Liver (tissue), 9 donors: ENCODE data around the gene ZFP36. TPM values are rescaled to one million over a fixed set of nuclear protein-coding genes. Genes with fewer than 3 reads are reported as not detected.

Experiments
- DNase-seq: peaks from one replicate; pipeline ENCODE4 v3.0.0-alpha.2; 2017; ENCODE audit warnings: low spot score
- H3K27ac ChIP-seq, 2 donors: one replicate each; pipeline ENCODE4 v1.7.0; 2013; ENCODE audit warnings: inconsistent platforms in 2 of 2, low read length in 2 of 2, control low read depth in 1 of 2, low read depth in 1 of 2, mild to moderate bottlenecking in 1 of 2
- H3K27me3 ChIP-seq, 4 donors: one replicate each; pipeline versions ENCODE4 v1.6.1 to v1.7.0; 2013; ENCODE audit warnings: low read length in 3 of 4, inconsistent platforms in 1 of 4, mild to moderate bottlenecking in 1 of 4, moderate library complexity in 1 of 4; ENCODE audit not compliant: control insufficient read depth in 4 of 4, insufficient read depth in 4 of 4
- H3K36me3 ChIP-seq, 4 donors: one replicate each; pipeline versions ENCODE4 v1.6.1 to v1.7.0; 2013; ENCODE audit warnings: low read length in 3 of 4, mild to moderate bottlenecking in 3 of 4, low read depth in 1 of 4, moderate library complexity in 1 of 4; ENCODE audit not compliant: control insufficient read depth in 4 of 4, insufficient read depth in 3 of 4
- H3K4me1 ChIP-seq, 4 donors: one replicate each; pipeline versions ENCODE4 v1.6.1 to v1.7.0; 2013; ENCODE audit warnings: low read length in 3 of 4, mild to moderate bottlenecking in 3 of 4, moderate library complexity in 1 of 4; ENCODE audit not compliant: control insufficient read depth in 4 of 4, insufficient read depth in 4 of 4
- H3K4me3 ChIP-seq, 3 donors: one replicate each; pipeline versions ENCODE4 v1.6.1 to v1.7.0; 2013; ENCODE audit warnings: low read length in 3 of 3, control low read depth in 1 of 3, low read depth in 1 of 3, mild to moderate bottlenecking in 1 of 3
- H3K9ac ChIP-seq, 2 donors: one replicate each; pipeline ENCODE4 v1.7.0; 2013; ENCODE audit warnings: low read length in 2 of 2, mild to moderate bottlenecking in 2 of 2, moderate library complexity in 2 of 2, control low read depth in 1 of 2, low read depth in 1 of 2
- H3K9me3 ChIP-seq, 4 donors: one replicate each; pipeline versions ENCODE4 v1.6.1 to v1.7.0; 2013; ENCODE audit warnings: low read length in 3 of 4; ENCODE audit not compliant: control insufficient read depth in 4 of 4
- ATF3 ChIP-seq: IDR thresholded peaks from 2 replicates; pipeline ENCODE4 v1.6.1; 2016; ENCODE audit warnings: antibody characterized with exemption
- FOXA1 ChIP-seq: IDR thresholded peaks from 2 replicates; pipeline ENCODE4 v1.6.1; 2016; ENCODE audit warnings: antibody characterized with exemption
- FOXA2 ChIP-seq: IDR thresholded peaks from 2 replicates; pipeline ENCODE4 v1.6.1; 2016; ENCODE audit warnings: antibody characterized with exemption
- GABPA ChIP-seq, 2 donors: IDR thresholded peaks in 1 of 2; conservative IDR thresholded peaks in 1 of 2; 2 replicates each; pipeline ENCODE4 v1.6.1; 2016; ENCODE audit warnings: antibody characterized with exemption in 2 of 2, mild to moderate bottlenecking in 1 of 2, moderate library complexity in 1 of 2
- HNF4A ChIP-seq, 2 donors: conservative IDR thresholded peaks; 2 replicates each; pipeline ENCODE4 v1.6.1; 2016; ENCODE audit warnings: antibody characterized with exemption in 2 of 2, mild to moderate bottlenecking in 2 of 2
- HNF4G ChIP-seq: IDR thresholded peaks from 2 replicates; pipeline ENCODE4 v1.6.1; 2016; ENCODE audit warnings: antibody characterized with exemption
- JUND ChIP-seq, 2 donors: IDR thresholded peaks; 2 replicates each; pipeline ENCODE4 v1.6.1; 2016; ENCODE audit warnings: antibody characterized with exemption in 2 of 2
- NR2F2 ChIP-seq: IDR thresholded peaks from 2 replicates; pipeline ENCODE4 v1.6.1; 2016; ENCODE audit warnings: antibody characterized with exemption
- RAD21 ChIP-seq, 2 donors: IDR thresholded peaks; 2 replicates each; pipeline ENCODE4 v1.6.1; 2016; ENCODE audit warnings: antibody characterized with exemption in 2 of 2, mild to moderate bottlenecking in 2 of 2
- SP1 ChIP-seq: IDR thresholded peaks from 2 replicates; pipeline ENCODE4 v1.6.1; 2018; ENCODE audit warnings: antibody characterized with exemption, mild to moderate bottlenecking
- TAF1 ChIP-seq: conservative IDR thresholded peaks from 2 replicates; pipeline ENCODE4 v1.6.1; 2016; ENCODE audit warnings: antibody characterized with exemption, mild to moderate bottlenecking
- YY1 ChIP-seq: IDR thresholded peaks from 2 replicates; pipeline ENCODE4 v1.6.1; 2016; ENCODE audit warnings: antibody characterized with exemption, mild to moderate bottlenecking
- WGBS: extraction: QIAGEN DNeasy Blood & Tissue Kit; methylation state at CpG from one replicate; pipeline ENCODE4 v1.1.7; 2013; 5-methylcytosine and 5-hydroxymethylcytosine counted together
- polyA plus RNA-seq, 2 donors: library from polyadenylated mRNA; stranded (reverse) in 1 of 2; unstranded in 1 of 2; fragments of 200-250 nt in 1 of 2; fragments of >200 nt in 1 of 2; fragmentation: Nextera tagmentation in 1 of 2; extraction: Ambion mirVana in 1 of 2; gene quantifications; one replicate each; pipeline versions ENCODE4 v1.2.1 to v1.2.3, GENCODE V29; 2013 to 2015
- total RNA-seq, 2 donors: library from RNA; depleted of rRNA; stranded (reverse); fragments of >200 nt; gene quantifications; one replicate each; pipeline ENCODE4 v1.2.3, GENCODE V29; 2014
- TF ChIP-seq, protein P1 (sequence below): fragments of 150-350 bp; IDR thresholded peaks from 2 replicates; pipeline ENCODE4 v1.5.1; 2017; ENCODE audit warnings: improper control_type of control experiment, low read depth, low read length; ENCODE audit not compliant: missing input control
- TF ChIP-seq, protein P2 (sequence below): IDR thresholded peaks from 2 replicates; pipeline ENCODE4 v1.6.1; 2016; ENCODE audit warnings: antibody characterized with exemption
- TF ChIP-seq, protein P3 (sequence below): IDR thresholded peaks from 2 replicates; pipeline ENCODE4 v1.6.1; 2016; ENCODE audit warnings: antibody characterized with exemption, mild to moderate bottlenecking
- TF ChIP-seq, protein P4 (sequence below): IDR thresholded peaks from 2 replicates; pipeline ENCODE4 v1.6.1; 2016; ENCODE audit warnings: antibody characterized with exemption
- donor health status: healthy.
- donor health status: healthy.
- donor health status: healthy.
- donor health status: healthy.
- donor health status: healthy.

The ZFP36 gene
- total and polyA plus RNA-seq, 4 donors, result 3.6 to 91.9 (median 35.5) TPM

- no peak for TF ChIP-seq FOXA2
- TF ChIP-seq, protein P1, sequence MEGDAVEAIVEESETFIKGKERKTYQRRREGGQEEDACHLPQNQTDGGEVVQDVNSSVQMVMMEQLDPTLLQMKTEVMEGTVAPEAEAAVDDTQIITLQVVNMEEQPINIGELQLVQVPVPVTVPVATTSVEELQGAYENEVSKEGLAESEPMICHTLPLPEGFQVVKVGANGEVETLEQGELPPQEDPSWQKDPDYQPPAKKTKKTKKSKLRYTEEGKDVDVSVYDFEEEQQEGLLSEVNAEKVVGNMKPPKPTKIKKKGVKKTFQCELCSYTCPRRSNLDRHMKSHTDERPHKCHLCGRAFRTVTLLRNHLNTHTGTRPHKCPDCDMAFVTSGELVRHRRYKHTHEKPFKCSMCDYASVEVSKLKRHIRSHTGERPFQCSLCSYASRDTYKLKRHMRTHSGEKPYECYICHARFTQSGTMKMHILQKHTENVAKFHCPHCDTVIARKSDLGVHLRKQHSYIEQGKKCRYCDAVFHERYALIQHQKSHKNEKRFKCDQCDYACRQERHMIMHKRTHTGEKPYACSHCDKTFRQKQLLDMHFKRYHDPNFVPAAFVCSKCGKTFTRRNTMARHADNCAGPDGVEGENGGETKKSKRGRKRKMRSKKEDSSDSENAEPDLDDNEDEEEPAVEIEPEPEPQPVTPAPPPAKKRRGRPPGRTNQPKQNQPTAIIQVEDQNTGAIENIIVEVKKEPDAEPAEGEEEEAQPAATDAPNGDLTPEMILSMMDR, result no peak
- TF ChIP-seq, protein P2, sequence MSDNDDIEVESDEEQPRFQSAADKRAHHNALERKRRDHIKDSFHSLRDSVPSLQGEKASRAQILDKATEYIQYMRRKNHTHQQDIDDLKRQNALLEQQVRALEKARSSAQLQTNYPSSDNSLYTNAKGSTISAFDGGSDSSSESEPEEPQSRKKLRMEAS, result no peak
- TF ChIP-seq NR2F2, result no peak
- no peak for TF ChIP-seq RAD21 (IDR thresholded peaks at IDR 0.05)
- no peak for TF ChIP-seq JUND (IDR thresholded peaks at IDR 0.05)
- no peak for TF ChIP-seq TAF1
- no peak for TF ChIP-seq ATF3
These were observed 11.0 kb downstream of the ZFP36 start (continued) for GRCh38 chr19:39417463-39418181.

- H3K36me3 ChIP-seq, result peaks cover 0 to 2% (median 0%) of the 10 kb centered on the region in 4 donors
- no peaks in the 10 kb centered on the region for H3K9me3 ChIP-seq
- no peak for DNase-seq
These were observed 12.4 kb downstream of the ZFP36 start for GRCh38 chr19:39419003-39419402.

More at GRCh38 chr19:39419003-39419402, 12.4 kb downstream of the ZFP36 start:
- H3K4me3 ChIP-seq, result no peak overlapping the region
- H3K4me1 ChIP-seq, result peaks cover 0 to 4% (median 0%) of the 10 kb centered on the region in 4 donors
- 95% methylated on average over 9 of the region's 9 CpGs for WGBS
- TF ChIP-seq, protein P2, result no peak
- TF ChIP-seq, protein P3, sequence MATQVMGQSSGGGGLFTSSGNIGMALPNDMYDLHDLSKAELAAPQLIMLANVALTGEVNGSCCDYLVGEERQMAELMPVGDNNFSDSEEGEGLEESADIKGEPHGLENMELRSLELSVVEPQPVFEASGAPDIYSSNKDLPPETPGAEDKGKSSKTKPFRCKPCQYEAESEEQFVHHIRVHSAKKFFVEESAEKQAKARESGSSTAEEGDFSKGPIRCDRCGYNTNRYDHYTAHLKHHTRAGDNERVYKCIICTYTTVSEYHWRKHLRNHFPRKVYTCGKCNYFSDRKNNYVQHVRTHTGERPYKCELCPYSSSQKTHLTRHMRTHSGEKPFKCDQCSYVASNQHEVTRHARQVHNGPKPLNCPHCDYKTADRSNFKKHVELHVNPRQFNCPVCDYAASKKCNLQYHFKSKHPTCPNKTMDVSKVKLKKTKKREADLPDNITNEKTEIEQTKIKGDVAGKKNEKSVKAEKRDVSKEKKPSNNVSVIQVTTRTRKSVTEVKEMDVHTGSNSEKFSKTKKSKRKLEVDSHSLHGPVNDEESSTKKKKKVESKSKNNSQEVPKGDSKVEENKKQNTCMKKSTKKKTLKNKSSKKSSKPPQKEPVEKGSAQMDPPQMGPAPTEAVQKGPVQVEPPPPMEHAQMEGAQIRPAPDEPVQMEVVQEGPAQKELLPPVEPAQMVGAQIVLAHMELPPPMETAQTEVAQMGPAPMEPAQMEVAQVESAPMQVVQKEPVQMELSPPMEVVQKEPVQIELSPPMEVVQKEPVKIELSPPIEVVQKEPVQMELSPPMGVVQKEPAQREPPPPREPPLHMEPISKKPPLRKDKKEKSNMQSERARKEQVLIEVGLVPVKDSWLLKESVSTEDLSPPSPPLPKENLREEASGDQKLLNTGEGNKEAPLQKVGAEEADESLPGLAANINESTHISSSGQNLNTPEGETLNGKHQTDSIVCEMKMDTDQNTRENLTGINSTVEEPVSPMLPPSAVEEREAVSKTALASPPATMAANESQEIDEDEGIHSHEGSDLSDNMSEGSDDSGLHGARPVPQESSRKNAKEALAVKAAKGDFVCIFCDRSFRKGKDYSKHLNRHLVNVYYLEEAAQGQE, result no peak
- TF ChIP-seq FOXA2, result no peak
- no peak for TF ChIP-seq HNF4G
- no peak for TF ChIP-seq NR2F2
- no peak for TF ChIP-seq ATF3
- TF ChIP-seq RAD21 (IDR thresholded peaks at IDR 0.05), result no peak
- TF ChIP-seq FOXA1, result no peak
- no peak for TF ChIP-seq YY1
- no peak for TF ChIP-seq HNF4A (conservative IDR thresholded peaks at IDR 0.05)
- no peak for TF ChIP-seq SP1
- no peak for TF ChIP-seq TAF1
- TF ChIP-seq JUND (IDR thresholded peaks at IDR 0.05), result no peak
- TF ChIP-seq, protein P4, sequence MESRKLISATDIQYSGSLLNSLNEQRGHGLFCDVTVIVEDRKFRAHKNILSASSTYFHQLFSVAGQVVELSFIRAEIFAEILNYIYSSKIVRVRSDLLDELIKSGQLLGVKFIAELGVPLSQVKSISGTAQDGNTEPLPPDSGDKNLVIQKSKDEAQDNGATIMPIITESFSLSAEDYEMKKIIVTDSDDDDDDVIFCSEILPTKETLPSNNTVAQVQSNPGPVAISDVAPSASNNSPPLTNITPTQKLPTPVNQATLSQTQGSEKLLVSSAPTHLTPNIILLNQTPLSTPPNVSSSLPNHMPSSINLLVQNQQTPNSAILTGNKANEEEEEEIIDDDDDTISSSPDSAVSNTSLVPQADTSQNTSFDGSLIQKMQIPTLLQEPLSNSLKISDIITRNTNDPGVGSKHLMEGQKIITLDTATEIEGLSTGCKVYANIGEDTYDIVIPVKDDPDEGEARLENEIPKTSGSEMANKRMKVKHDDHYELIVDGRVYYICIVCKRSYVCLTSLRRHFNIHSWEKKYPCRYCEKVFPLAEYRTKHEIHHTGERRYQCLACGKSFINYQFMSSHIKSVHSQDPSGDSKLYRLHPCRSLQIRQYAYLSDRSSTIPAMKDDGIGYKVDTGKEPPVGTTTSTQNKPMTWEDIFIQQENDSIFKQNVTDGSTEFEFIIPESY, result no peak
- no peak for TF ChIP-seq GABPA (IDR thresholded peaks at IDR 0.05 in 1 of 2, conservative IDR thresholded peaks at IDR 0.05 in 1 of 2)
- no peaks in the 10 kb centered on the region for H3K27me3 ChIP-seq
- no peak overlapping the region for H3K9ac ChIP-seq
- H3K27ac ChIP-seq, result no peak overlapping the region
